B cell (primary cell): ENCODE results near the gene CNNM4. TPM values are rescaled to one million over a fixed set of nuclear protein-coding genes. Genes with fewer than 3 reads are reported as not detected.

Experiments used
- ATAC-seq: fragments of 200-7000 bp; cut with Tn5 transposase; one replicate; pipeline ENCODE4 v1.10.0; 2021; ENCODE audit warnings: low read depth, mild to moderate bottlenecking, moderate number of reproducible peaks, moderate library complexity
- CTCF ChIA-PET: fragments of 350-600 bp; sonication (Branson Sonifier 250); formaldehyde crosslinking; loops from one replicate; lab custom pipeline; 2021; ENCODE audit warnings: antibody characterized with exemption, inconsistent platforms; lab: Charles Lee
- POLR2A ChIA-PET: fragments of 350-600 bp; sonication (Branson Sonifier 250); formaldehyde crosslinking; loops from one replicate; lab custom pipeline; 2021; ENCODE audit warnings: antibody characterized with exemption; lab: Charles Lee
- DNase-seq: peaks from one replicate; pipeline ENCODE4 v3.0.0; 2013
- H2AFZ ChIP-seq: 2 replicates; pipeline ENCODE4 v1.6.1; 2012; ENCODE audit warnings: mild to moderate bottlenecking, low read depth, low read length; ENCODE audit not compliant: insufficient read depth, poor library complexity, severe bottlenecking
- H3K27ac ChIP-seq, 2 donors: 1 replicate in 1 of 2; 2 replicates in 1 of 2; pipeline ENCODE4 v1.5.1; 2012 to 2013; ENCODE audit warnings: low read length in 2 of 2, mild to moderate bottlenecking in 2 of 2, moderate library complexity in 1 of 2
- H3K27me3 ChIP-seq, 4 experiments: fragments of 200-600 bp in 1 of 4; sonication (generic) in 1 of 4; replicated peaks in 1 of 4; 1 replicate in 2 of 4; 2 replicates in 2 of 4; pipeline versions ENCODE4 v1.6.1 to v1.7.0; 2013 to 2016; ENCODE audit warnings: low read length in 3 of 4, mild to moderate bottlenecking in 2 of 4, mixed read lengths in 1 of 4, moderate library complexity in 1 of 4; ENCODE audit not compliant: insufficient read depth in 4 of 4, control insufficient read depth in 3 of 4; ENCODE audit errors: control extremely low read depth in 1 of 4
- H3K36me3 ChIP-seq, 2 experiments: replicated peaks in 1 of 2; 1 replicate in 1 of 2; 2 replicates in 1 of 2; pipeline versions ENCODE4 v1.6.1 to v1.7.1; 2013; ENCODE audit warnings: low read length in 1 of 2; ENCODE audit not compliant: insufficient read depth in 2 of 2, control insufficient read depth in 1 of 2; ENCODE audit errors: control extremely low read depth in 1 of 2, extremely low read depth in 1 of 2
- H3K4me1 ChIP-seq, 2 donors: fragments of 200-600 bp in 1 of 2; sonication (generic) in 1 of 2; 1 replicate in 1 of 2; 2 replicates in 1 of 2; pipeline versions ENCODE4 v1.5.1 to v1.6.1; 2013 to 2017; ENCODE audit warnings: low read length in 2 of 2; ENCODE audit not compliant: control insufficient read depth in 2 of 2, insufficient read depth in 2 of 2
- H3K4me2 ChIP-seq: replicated peaks from 2 replicates; pipeline ENCODE3; 2012; ENCODE audit warnings: mild to moderate bottlenecking, low read depth, low read length; ENCODE audit not compliant: poor library complexity, severe bottlenecking
- H3K4me3 ChIP-seq, 5 experiments: fragments of 200-600 bp in 1 of 5; sonication (generic) in 1 of 5; 1 replicate in 3 of 5; 2 replicates in 2 of 5; pipeline versions ENCODE4 v1.5.1 to v1.7.0; 2011 to 2016; ENCODE audit warnings: low read length in 4 of 5, mild to moderate bottlenecking in 4 of 5, low read depth in 2 of 5, control low read depth in 1 of 5, moderate library complexity in 1 of 5; ENCODE audit not compliant: insufficient read depth in 1 of 5; ENCODE audit errors: control extremely low read depth in 1 of 5, extremely low read depth in 1 of 5
- H3K79me2 ChIP-seq: fragments of 200-600 bp; sonication (generic); one replicate; pipeline ENCODE4 v1.6.0; 2016; ENCODE audit warnings: low read length; ENCODE audit not compliant: control insufficient read depth, insufficient read depth
- H3K9ac ChIP-seq: fragments of 200-600 bp; sonication (generic); 2 replicates; pipeline ENCODE4 v1.6.1; 2017; ENCODE audit warnings: mild to moderate bottlenecking, low read length, moderate library complexity
- H3K9me3 ChIP-seq, 3 donors: one replicate each; pipeline versions ENCODE4 v1.6.1 to v1.7.1; 2013; ENCODE audit warnings: low read length in 2 of 3; ENCODE audit not compliant: control insufficient read depth in 2 of 3, insufficient read depth in 1 of 3; ENCODE audit errors: control extremely low read depth in 1 of 3
- H4K20me1 ChIP-seq: 2 replicates; pipeline ENCODE4 v1.6.0; 2012; ENCODE audit warnings: mild to moderate bottlenecking, low read length; ENCODE audit not compliant: insufficient read depth, control insufficient read depth, poor library complexity, severe bottlenecking
- H3K27ac Mint-ChIP-seq: one replicate; pipeline ENCODE4 v1.8.0; 2021; ENCODE audit warnings: mixed read lengths
- H3K27me3 Mint-ChIP-seq: one replicate; pipeline ENCODE4 v1.8.0; 2021; ENCODE audit warnings: mixed read lengths
- H3K4me1 Mint-ChIP-seq: one replicate; pipeline ENCODE4 v1.8.0; 2021; ENCODE audit warnings: mixed read lengths
- H3K4me3 Mint-ChIP-seq: one replicate; pipeline ENCODE4 v1.8.0; 2021; ENCODE audit warnings: mixed read lengths
- H3K9me3 Mint-ChIP-seq: one replicate; pipeline ENCODE4 v1.8.0; 2022; ENCODE audit warnings: mixed read lengths; ENCODE audit not compliant: insufficient read depth
- CTCF ChIP-seq: fragments of 200-600 bp; IDR thresholded peaks from one replicate; pipeline ENCODE4 v1.8.0; 2022; ENCODE audit warnings: antibody characterized with exemption, mild to moderate bottlenecking
- EZH2 ChIP-seq: IDR thresholded peaks from 2 replicates; pipeline ENCODE4 v1.6.1; 2012; ENCODE audit warnings: borderline replicate concordance, low read depth, mild to moderate bottlenecking, moderate library complexity, low read length; ENCODE audit not compliant: insufficient read depth, poor library complexity, severe bottlenecking
- WGBS: methylation state at CpG from one replicate; pipeline ENCODE4 v1.1.5; 2013; ENCODE audit warnings: missing lambda C conversion rate; ENCODE audit not compliant: insufficient coverage; 5-methylcytosine and 5-hydroxymethylcytosine counted together
- intact Hi-C: fragments of 100-400 bp; cut with micrococcal nuclease; formaldehyde crosslinking; loops from one replicate; pipeline ENCODE4 v1.10.0; 2022
- polyA plus RNA-seq: library from polyadenylated mRNA; depleted of rRNA; stranded (reverse); fragments of >200 nt; gene quantifications from 2 replicates; pipeline ENCODE4 v1.2.3, GENCODE V29; 2012
- total RNA-seq, 2 donors: library from RNA; stranded (reverse); fragments of 120-200 nt in 1 of 2; gene quantifications; 1 replicate in 1 of 2; 2 replicates in 1 of 2; pipeline versions ENCODE4 v1.2.3 to v1.2.4, GENCODE V29; 2013 to 2022

Gene CNNM4
- total and polyA plus RNA-seq, 2 donors (not counting 1 experiment from before 2014, with no cell fraction given) = 15.1 to 24.0 TPM

- H2AFZ ChIP-seq = no peak overlapping the region
- H3K4me3 ChIP-seq = no peak overlapping the region
- no peak overlapping the region for H3K9ac ChIP-seq
- Mint-ChIP-seq H3K27ac (peak overlapping the region; percentile 37), H3K27me3 (no peaks in the 10 kb centered on the region), H3K4me1 (peaks cover 67% of the 10 kb centered on the region), H3K9me3 (no peaks in the 10 kb centered on the region), H3K4me3 (no peak overlapping the region)
- H3K4me1 ChIP-seq = peaks cover 41 to 65% of the 10 kb centered on the region in 2 donors
- CTCF ChIA-PET = no interaction called here
- H3K36me3 ChIP-seq = peaks cover 0 to 4% of the 10 kb centered on the region in 2 experiments
- no peaks in the 10 kb centered on the region for H3K27me3 ChIP-seq
- no peak overlapping the region for H3K4me2 ChIP-seq
- no peak for ATAC-seq
- no peak overlapping the region for H3K27ac ChIP-seq
- H3K9me3 ChIP-seq = no peaks in the 10 kb centered on the region
- POLR2A ChIA-PET = interaction anchor here (0.6 kb wide), 1 partner anchor 21 kb away, joined by 6 read pairs; no protein-coding TSS in a partner anchor
- WGBS = 96% methylated on average over 17 of the region's 25 CpGs
- DNase-seq = no peak
- H3K79me2 ChIP-seq = peaks cover 89% of the 10 kb centered on the region
- no peaks in the 10 kb centered on the region for H4K20me1 ChIP-seq
- intact Hi-C loops = no loop called here
- no peak for TF ChIP-seq CTCF
- no peak for TF ChIP-seq EZH2
Observed at GRCh38 chr2:96770442-96771202, 9.9 kb downstream of the CNNM4 start.
